Urinary bladder (tissue), 4 donors: Measurements from ENCODE around the gene AP2B1. TPM values are rescaled to one million over a fixed set of nuclear protein-coding genes. Genes with fewer than 3 reads are reported as not detected.

Experiments used
- DNase-seq: peaks from one replicate; pipeline ENCODE4 v3.0.0-alpha.2; 2015; ENCODE audit errors: extremely low spot score
- H3K27ac ChIP-seq: one replicate; pipeline ENCODE4 v1.5.1; 2013; ENCODE audit warnings: low read depth, mild to moderate bottlenecking, moderate library complexity
- H3K36me3 ChIP-seq: one replicate; pipeline ENCODE4 v1.6.1; 2013; ENCODE audit warnings: mild to moderate bottlenecking, moderate library complexity; ENCODE audit not compliant: insufficient read depth
- H3K4me1 ChIP-seq: one replicate; pipeline ENCODE4 v1.6.1; 2013; ENCODE audit warnings: mild to moderate bottlenecking, moderate library complexity; ENCODE audit not compliant: insufficient read depth
- H3K4me3 ChIP-seq: one replicate; pipeline ENCODE4 v1.5.1; 2013; ENCODE audit warnings: low read depth, low read length
- WGBS: extraction: QIAGEN DNeasy Blood & Tissue Kit; methylation state at CpG from one replicate; pipeline ENCODE4 v1.1.7; 2013; 5-methylcytosine and 5-hydroxymethylcytosine counted together
- polyA plus RNA-seq: library from polyadenylated mRNA; stranded (reverse); fragments of 200-250 nt; gene quantifications from one replicate; pipeline ENCODE4 v1.2.3, GENCODE V29; 2013
- total RNA-seq: library from RNA; depleted of rRNA; stranded (reverse); fragments of >200 nt; gene quantifications from one replicate; pipeline ENCODE4 v1.2.3, GENCODE V29; 2014
- donor health status: healthy with polysubstance abuse.
- donor health status: healthy.

AP2B1 gene
- total and polyA plus RNA-seq, 2 donors: 60.5 to 69.7 TPM

DNA sequence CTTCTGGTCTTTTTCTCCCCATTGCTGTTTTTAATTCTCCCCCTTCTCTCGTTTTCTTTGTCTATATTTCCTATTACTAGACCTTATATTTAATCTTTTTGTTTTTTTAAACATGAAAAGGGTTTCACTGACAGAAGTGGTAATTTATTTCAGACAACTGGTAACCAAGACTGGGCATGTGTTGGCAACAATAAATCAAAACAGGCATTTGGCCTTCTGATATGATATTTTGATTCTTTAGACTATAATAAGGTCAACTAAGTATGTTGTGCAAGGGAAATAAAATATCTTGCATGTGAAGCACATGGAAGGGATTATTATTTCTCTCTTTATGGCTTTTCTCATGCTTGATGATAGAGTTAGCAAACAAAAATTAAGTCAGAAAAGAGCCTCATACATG, 34.6 kb downstream of the AP2B1 start:
- Histone ChIP-seq H3K36me3 (peaks cover 2% of the 10 kb centered on the region), H3K4me3 (no peak overlapping the region), H3K27ac (no peak overlapping the region), H3K4me1 (no peaks in the 10 kb centered on the region)
- WGBS: 64% methylated on average over 1 of the region's 1 CpG
- no peak for DNase-seq

- peaks cover 8% of the 10 kb centered on the region for H3K36me3 ChIP-seq
- WGBS: 86% methylated on average over 4 of the region's 4 CpGs
These were observed 40.3 kb downstream of the AP2B1 start for GRCh38 chr17:35627417-35627816.

DNA sequence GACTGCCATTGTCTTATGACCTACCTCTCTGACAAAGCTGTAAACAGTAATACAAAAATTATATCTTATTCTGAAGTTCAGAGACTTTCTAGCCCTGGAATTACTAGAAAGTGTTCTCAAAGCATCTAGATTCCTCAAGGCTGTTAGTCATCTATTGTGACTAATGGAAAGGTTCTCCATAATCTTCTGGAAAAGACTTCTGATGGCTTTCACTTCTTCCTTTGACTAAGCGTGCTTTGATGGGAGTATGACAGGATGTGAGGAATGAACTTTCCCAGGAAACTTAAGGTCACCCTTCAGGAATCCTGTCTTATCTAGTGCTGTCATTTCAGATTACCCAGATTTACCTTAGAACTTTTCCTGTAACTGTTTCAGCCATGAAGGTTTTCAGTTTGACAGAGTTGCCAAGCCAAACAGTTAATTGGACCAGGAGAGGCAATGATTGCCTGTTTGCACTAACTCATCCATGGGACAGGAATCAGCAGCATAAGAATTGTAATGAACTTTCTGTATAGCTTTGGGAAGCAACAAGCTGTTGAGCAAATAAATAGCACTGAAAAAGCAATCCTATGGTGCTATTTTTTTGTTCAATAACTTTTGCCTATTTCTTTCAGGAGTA, 43.5 kb downstream of the AP2B1 start:
- no peaks in the 10 kb centered on the region for H3K4me1 ChIP-seq
- no peak overlapping the region for H3K27ac ChIP-seq
- DNase-seq: no peak
- H3K36me3 ChIP-seq: peaks cover 6% of the 10 kb centered on the region
- no peak overlapping the region for H3K4me3 ChIP-seq
- 80% methylated on average over 1 of the region's 1 CpG for WGBS

More at GRCh38 chr17:35627417-35627816, 40.3 kb downstream of the AP2B1 start:
- no peak for DNase-seq
- no peaks in the 10 kb centered on the region for H3K4me1 ChIP-seq
- no peak overlapping the region for H3K27ac ChIP-seq
- no peak overlapping the region for H3K4me3 ChIP-seq

GRCh38 chr17:35641032-35641431, 53.9 kb downstream of the AP2B1 start:
- Histone ChIP-seq H3K36me3 (peaks cover 6% of the 10 kb centered on the region), H3K27ac (no peak overlapping the region), H3K4me3 (no peak overlapping the region), H3K4me1 (no peaks in the 10 kb centered on the region)
- WGBS: 81% methylated on average over 4 of the region's 4 CpGs
- DNase-seq: no peak

DNA sequence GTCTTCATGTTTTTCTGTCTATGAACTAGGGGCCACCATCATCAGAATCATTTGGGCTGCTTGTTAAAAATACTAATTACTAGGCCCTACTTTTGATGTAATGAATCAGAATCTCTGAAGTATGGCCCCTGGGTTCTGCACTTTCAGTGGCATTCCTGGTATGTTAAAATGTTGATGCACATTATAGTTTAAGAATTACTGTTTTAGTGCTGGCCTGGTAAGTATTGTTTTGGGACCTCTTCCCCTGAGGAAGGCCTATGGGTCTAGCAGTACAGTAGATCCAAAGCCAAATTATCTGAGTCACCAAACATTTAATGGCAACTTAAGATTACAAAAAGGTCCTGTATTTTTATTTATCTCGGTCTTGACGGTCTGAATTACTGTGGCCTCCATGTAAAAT, 58.8 kb downstream of the AP2B1 start:
- peaks cover 3% of the 10 kb centered on the region for H3K36me3 ChIP-seq
- no peak overlapping the region for H3K4me3 ChIP-seq
- H3K27ac ChIP-seq: no peak overlapping the region
- no peak for DNase-seq
- 46% methylated on average over 2 of the region's 2 CpGs for WGBS
- H3K4me1 ChIP-seq: no peaks in the 10 kb centered on the region

DNA sequence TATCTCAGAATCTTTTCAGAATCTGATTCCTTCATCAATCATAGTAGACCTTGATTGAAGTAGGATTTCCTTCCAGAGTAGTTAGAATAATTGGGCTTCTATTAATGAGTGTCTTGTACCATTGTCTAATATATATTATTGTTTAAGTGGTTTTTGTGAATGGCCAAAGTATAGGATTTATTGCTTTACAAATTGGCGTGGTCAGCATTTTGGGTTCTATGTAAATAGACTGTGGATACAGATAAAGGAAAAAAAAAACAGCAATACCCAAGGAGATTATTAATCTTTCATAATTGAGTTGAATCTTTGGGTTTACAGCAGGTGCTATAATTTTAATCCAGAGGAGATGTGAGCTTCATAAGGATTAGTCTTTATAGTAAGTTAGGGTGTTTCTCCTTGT, 64.3 kb downstream of the AP2B1 start:
- DNase-seq: no peak
- no peak overlapping the region for H3K27ac ChIP-seq
- H3K4me1 ChIP-seq: no peaks in the 10 kb centered on the region
- H3K36me3 ChIP-seq: peaks cover 3% of the 10 kb centered on the region
- H3K4me3 ChIP-seq: no peak overlapping the region
- 88% methylated on average over 1 of the region's 1 CpG for WGBS

- H3K36me3 ChIP-seq: peaks cover 7% of the 10 kb centered on the region
- no peaks in the 10 kb centered on the region for H3K4me1 ChIP-seq
- H3K4me3 ChIP-seq: no peak overlapping the region
- no peak for DNase-seq
- no peak overlapping the region for H3K27ac ChIP-seq
- WGBS: 84% methylated on average over 12 of the region's 12 CpGs
These were observed 66.7 kb downstream of the AP2B1 start for GRCh38 chr17:35653619-35654361.

GRCh38 chr17:35655303-35655702, 68.2 kb downstream of the AP2B1 start:
- WGBS: 94% methylated on average over 1 of the region's 1 CpG
- H3K4me3 ChIP-seq: no peak overlapping the region

GRCh38 chr17:35660902-35661301, 73.8 kb downstream of the AP2B1 start:
- no peak overlapping the region for H3K4me3 ChIP-seq
- 87% methylated on average over 1 of the region's 1 CpG for WGBS
- peaks cover 4% of the 10 kb centered on the region for H3K36me3 ChIP-seq
- DNase-seq: no peak
- H3K27ac ChIP-seq: no peak overlapping the region
- no peaks in the 10 kb centered on the region for H3K4me1 ChIP-seq

More at GRCh38 chr17:35655303-35655702, 68.2 kb downstream of the AP2B1 start:
- no peaks in the 10 kb centered on the region for H3K4me1 ChIP-seq
- DNase-seq: no peak
- no peak overlapping the region for H3K27ac ChIP-seq
- H3K36me3 ChIP-seq: peaks cover 7% of the 10 kb centered on the region

GRCh38 chr17:35664685-35665084, 77.6 kb downstream of the AP2B1 start:
- Histone ChIP-seq H3K4me3 (no peak overlapping the region), H3K27ac (no peak overlapping the region), H3K4me1 (no peaks in the 10 kb centered on the region), H3K36me3 (peaks cover 1% of the 10 kb centered on the region)
- WGBS: 89% methylated on average over 5 of the region's 5 CpGs
- no peak for DNase-seq

DNA sequence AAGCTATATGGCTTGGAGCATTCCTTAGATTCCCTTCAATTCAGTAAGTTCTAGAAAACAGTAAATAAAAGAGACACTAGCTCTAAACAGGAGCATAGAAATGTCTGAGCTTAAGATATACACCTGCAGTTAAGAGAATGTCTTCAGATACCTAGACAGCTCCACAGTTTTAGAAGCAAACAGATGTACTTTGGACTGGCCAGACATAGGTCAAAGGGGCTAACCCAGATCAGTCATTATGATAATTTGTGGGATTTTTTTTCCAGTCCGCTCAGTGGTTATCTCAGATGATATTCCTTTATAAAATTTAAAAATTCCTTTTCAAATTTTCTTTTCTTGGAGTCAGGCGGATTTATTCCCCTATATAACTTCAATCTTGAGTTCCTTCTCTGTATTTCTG, 78.5 kb downstream of the AP2B1 start:
- H3K27ac ChIP-seq: no peak overlapping the region
- no peak for DNase-seq
- H3K4me1 ChIP-seq: no peaks in the 10 kb centered on the region
- peaks cover 1% of the 10 kb centered on the region for H3K36me3 ChIP-seq
- 99% methylated on average over 2 of the region's 2 CpGs for WGBS
- H3K4me3 ChIP-seq: no peak overlapping the region

DNA sequence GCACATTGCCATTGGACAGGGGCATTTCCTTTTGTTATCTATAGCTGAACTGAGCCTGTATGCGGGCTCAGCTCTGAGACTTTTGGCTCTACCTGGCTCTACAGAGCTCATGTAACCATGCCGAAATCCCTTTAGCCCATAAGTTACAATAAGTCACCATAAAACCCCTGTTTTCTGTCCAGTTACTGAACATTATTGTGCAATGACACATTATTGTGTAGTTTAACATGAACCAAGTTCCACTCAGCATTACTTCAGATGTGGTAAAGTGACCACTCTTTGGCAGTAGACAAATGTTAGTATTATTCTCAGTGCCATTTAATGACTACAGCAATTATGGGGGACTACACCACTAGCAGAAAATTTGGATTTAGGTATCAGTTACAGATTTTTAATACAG, 78.9 kb downstream of the AP2B1 start:
- DNase-seq: no peak
- H3K36me3 ChIP-seq: peaks cover 1% of the 10 kb centered on the region
- H3K27ac ChIP-seq: no peak overlapping the region
- H3K4me1 ChIP-seq: no peaks in the 10 kb centered on the region
- no peak overlapping the region for H3K4me3 ChIP-seq
- WGBS: 49% methylated on average over 2 of the region's 2 CpGs

GRCh38 chr17:35666967-35667532, 79.9 kb downstream of the AP2B1 start:
- Histone ChIP-seq H3K27ac (no peak overlapping the region), H3K36me3 (peaks cover 1% of the 10 kb centered on the region), H3K4me3 (no peak overlapping the region), H3K4me1 (no peaks in the 10 kb centered on the region)
- no peak for DNase-seq
- WGBS: 83% methylated on average over 2 of the region's 2 CpGs

DNA sequence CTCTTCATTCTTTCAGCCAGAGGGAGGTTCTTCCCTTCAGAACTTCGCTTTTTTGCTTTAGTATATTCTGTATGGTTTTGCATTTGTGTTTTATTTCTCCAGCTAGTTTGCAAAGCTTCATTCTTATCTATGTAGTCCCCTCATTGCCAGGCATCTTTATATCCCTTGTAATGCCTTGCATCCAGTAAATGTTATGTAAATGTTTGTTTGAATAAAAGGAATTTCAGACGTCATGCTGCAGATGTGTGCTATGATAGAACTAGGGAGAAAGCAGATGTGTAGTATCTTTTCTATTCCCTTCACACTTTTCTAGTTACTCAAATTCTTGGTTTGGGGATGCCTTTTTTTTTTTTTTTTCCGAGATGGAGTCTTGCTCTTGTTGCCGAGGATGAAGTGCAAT, 81.7 kb downstream of the AP2B1 start:
- Histone ChIP-seq H3K27ac (no peak overlapping the region), H3K4me1 (no peaks in the 10 kb centered on the region), H3K36me3 (peaks cover 6% of the 10 kb centered on the region), H3K4me3 (no peak overlapping the region)
- 37% methylated on average over 4 of the region's 4 CpGs for WGBS
- DNase-seq: no peak
